ENCODE results near the gene SYTL4. TPM values are rescaled to one million over a fixed set of nuclear protein-coding genes. Genes with fewer than 3 reads are reported as not detected.

The SYTL4 gene
- total RNA-seq, 4 donors from 2014 or later: 32.9 to 338 (median 52.6) TPM

GRCh38 chrX:100645106-100645505 is 86.8 kb downstream of the SYTL4 start:
- no peak for DNase-seq (ENCODE audit: low spot score in 2 of 2)
- Histone ChIP-seq H3K36me3 (no peaks in the 10 kb centered on the region), H3K27me3 (peaks cover 2 to 21% of the 10 kb centered on the region in 2 donors), H3K9me3 (no peaks in the 10 kb centered on the region), H3K4me1 (peaks cover 0 to 52% (median 11%) of the 10 kb centered on the region in 4 donors), H3K4me3 (peak overlapping the region; percentile 15 to 47 (median 18)), H3K27ac (peak overlapping the region in 3 of 4 donors; percentile 40 to 88 (median 86))
- WGBS, 2 donors: 47 to 49% methylated on average over 4 of the region's 4 CpGs
- TF ChIP-seq CTCF (IDR thresholded peaks at IDR 0.05): no peak
- no peak for TF ChIP-seq EP300 (IDR thresholded peaks at IDR 0.05)
- no peak for TF ChIP-seq POLR2A (IDR thresholded peaks at IDR 0.05)

GRCh38 chrX:100643956-100644860 is 87.7 kb downstream of the SYTL4 start, which contains the start of gene SRPX2:
Gene SRPX2, plus strand, starts transcription at chrX:100644199. Its CDS starts 2,124 bp downstream, at chrX:100646323.
- Histone ChIP-seq H3K4me1 (peaks cover 0 to 45% (median 10%) of the 10 kb centered on the region in 4 donors), H3K4me3 (peak within 1 kb of the TSS; percentile 15 to 47 (median 18)), H3K36me3 (no peaks in the 10 kb centered on the region), H3K27me3 (peaks cover 2 to 24% of the 10 kb centered on the region in 2 donors), H3K27ac (peak within 1 kb of the TSS in 3 of 4 donors; percentile 40 to 88 (median 86)), H3K9me3 (no peaks in the 10 kb centered on the region)
- 23 to 32% methylated on average over 11 of the region's 11 CpGs for WGBS, 2 donors
- no peak for TF ChIP-seq CTCF (IDR thresholded peaks at IDR 0.05)
- TF ChIP-seq POLR2A (IDR thresholded peaks at IDR 0.05): peak; percentile 26 to 33
- TF ChIP-seq EP300 (IDR thresholded peaks at IDR 0.05): peak in 1 of 2 donors; percentile 83
- peak; percentile 39 to 60 for DNase-seq (ENCODE audit: low spot score in 2 of 2)

- H3K4me3 ChIP-seq: no peak overlapping the region
- H3K27ac ChIP-seq: peak overlapping the region in 2 of 4 donors; percentile 71 to 88
- H3K9me3 ChIP-seq: no peaks in the 10 kb centered on the region
- no peak for TF ChIP-seq CTCF (IDR thresholded peaks at IDR 0.05)
- no peak for TF ChIP-seq EP300 (IDR thresholded peaks at IDR 0.05)
- no peak for TF ChIP-seq POLR2A (IDR thresholded peaks at IDR 0.05)
- H3K27me3 ChIP-seq: peaks cover 2 to 27% of the 10 kb centered on the region in 2 donors
- H3K36me3 ChIP-seq: no peaks in the 10 kb centered on the region
- peaks cover 0 to 35% (median 5%) of the 10 kb centered on the region in 4 donors for H3K4me1 ChIP-seq
- 80 to 89% methylated on average over 11 of the region's 11 CpGs for WGBS, 2 donors
- DNase-seq (ENCODE audit: low spot score in 2 of 2): no peak
These were observed 88.7 kb downstream of the SYTL4 start for GRCh38 chrX:100643212-100643611.

- WGBS, 2 donors: 43 to 64% methylated on average over 3 of the region's 3 CpGs
- H3K36me3 ChIP-seq: no peaks in the 10 kb centered on the region
- H3K4me3 ChIP-seq: no peak overlapping the region
- peak overlapping the region in 2 of 4 donors; percentile 29 to 71 for H3K27ac ChIP-seq
- H3K9me3 ChIP-seq: no peaks in the 10 kb centered on the region
- DNase-seq (ENCODE audit: low spot score in 2 of 2): no peak
- no peak for TF ChIP-seq CTCF (IDR thresholded peaks at IDR 0.05)
- TF ChIP-seq EP300 (IDR thresholded peaks at IDR 0.05): no peak
- no peak for TF ChIP-seq POLR2A (IDR thresholded peaks at IDR 0.05)
- H3K4me1 ChIP-seq: peaks cover 0 to 26% (median under 1%) of the 10 kb centered on the region in 4 donors
- H3K27me3 ChIP-seq: peaks cover 0 to 34% of the 10 kb centered on the region in 2 donors
These were observed 89.6 kb downstream of the SYTL4 start for GRCh38 chrX:100642290-100642689.
